PC-3 (cell line): ENCODE data around the gene C1S. TPM values are rescaled to one million over a fixed set of nuclear protein-coding genes. Genes with fewer than 3 reads are reported as not detected.

Experiments used
- ATAC-seq: fragments of 200-7000 bp; cut with Tn5 transposase; 2 replicates; pipeline ENCODE4 v1.9.1; 2020; ENCODE audit warnings: mild to moderate bottlenecking, moderate library complexity
- BruUV-seq: library from RNA; stranded (reverse); fragments of 400-500 nt; replicated peaks from 2 replicates; lab custom pipeline; 2021; lab: Mats Ljungman, UMichigan
- CTCF ChIA-PET: fragments of 300-600 bp; sonication (Branson Sonifier 250); formaldehyde crosslinking; loops from one replicate; lab custom pipeline; 2022; ENCODE audit warnings: antibody characterized with exemption; lab: Charles Lee
- POLR2A ChIA-PET: fragments of 300-600 bp; sonication (Branson Sonifier 250); formaldehyde crosslinking; loops from one replicate; lab custom pipeline; 2022; ENCODE audit warnings: antibody characterized with exemption; ENCODE audit not compliant: unreplicated experiment; lab: Charles Lee
- DNase-seq: peaks from one replicate; pipeline ENCODE4 v3.0.0-alpha.2; 2015
- H2AFZ ChIP-seq: fragments of 300-600 bp; sonication (generic); 2 replicates; pipeline ENCODE4 v1.6.0; 2016; ENCODE audit warnings: antibody characterized with exemption, low read length
- H3F3A ChIP-seq: fragments of 300-600 bp; sonication (generic); one replicate; pipeline ENCODE4 v1.6.0; 2017; ENCODE audit warnings: antibody characterized with exemption, low read length, control low read depth, mild to moderate bottlenecking; ENCODE audit not compliant: unreplicated experiment
- H3K27ac ChIP-seq: fragments of 300-600 bp; sonication (generic); 2 replicates; pipeline ENCODE4 v1.5.1; 2016; ENCODE audit warnings: mild to moderate bottlenecking, low read length
- H3K27me3 ChIP-seq: fragments of 300-600 bp; sonication (generic); 2 replicates; pipeline ENCODE4 v1.6.1; 2016; ENCODE audit warnings: low read length, mixed read lengths
- H3K36me3 ChIP-seq: fragments of 300-600 bp; sonication (generic); 2 replicates; pipeline ENCODE4 v1.6.1; 2016; ENCODE audit warnings: low read depth, mixed run types, low read length, mixed read lengths
- H3K4me1 ChIP-seq: fragments of 300-600 bp; sonication (generic); 2 replicates; pipeline ENCODE4 v1.5.1; 2016; ENCODE audit warnings: low read length; ENCODE audit not compliant: insufficient read depth
- H3K4me2 ChIP-seq: fragments of 300-600 bp; sonication (generic); 2 replicates; pipeline ENCODE4 v1.6.0; 2016; ENCODE audit warnings: low read length
- H3K4me3 ChIP-seq: fragments of 300-600 bp; sonication (generic); 2 replicates; pipeline ENCODE4 v1.5.1; 2016; ENCODE audit warnings: mild to moderate bottlenecking, low read length, mixed read lengths
- H3K79me2 ChIP-seq: fragments of 300-600 bp; sonication (generic); 2 replicates; pipeline ENCODE4 v1.6.1; 2017; ENCODE audit warnings: low read length, mixed read lengths
- H3K9ac ChIP-seq: fragments of 300-600 bp; sonication (generic); 2 replicates; pipeline ENCODE4 v1.6.0; 2016; ENCODE audit warnings: mild to moderate bottlenecking, low read length
- H3K9me2 ChIP-seq: fragments of 300-600 bp; sonication (generic); replicated peaks from 2 replicates; pipeline ENCODE4 v1.6.1; 2016; ENCODE audit warnings: mixed run types, low read length, mixed read lengths
- H3K9me3 ChIP-seq: fragments of 300-600 bp; sonication (generic); 2 replicates; pipeline ENCODE4 v1.6.1; 2016; ENCODE audit warnings: low read length, mixed read lengths
- H4K20me1 ChIP-seq: fragments of 300-600 bp; sonication (generic); 2 replicates; pipeline ENCODE4 v1.6.1; 2016; ENCODE audit warnings: low read length, mixed read lengths
- EZH2 ChIP-seq: fragments of 300-600 bp; sonication (generic); IDR thresholded peaks from one replicate; pipeline ENCODE4 v1.6.1; 2017; ENCODE audit warnings: antibody characterized with exemption, mild to moderate bottlenecking, low read length; ENCODE audit not compliant: unreplicated experiment
- EZH2phosphoT487 ChIP-seq: fragments of 300-600 bp; sonication (generic); IDR thresholded peaks from 2 replicates; pipeline ENCODE4 v1.6.1; 2018; ENCODE audit warnings: mild to moderate bottlenecking, antibody characterized with exemption, low read length, borderline replicate concordance
- intact Hi-C: fragments of 100-400 bp; cut with micrococcal nuclease; formaldehyde crosslinking; loops from 2 replicates; pipeline ENCODE4 v1.9.0; 2023
- total RNA-seq: library from RNA; depleted of rRNA; stranded (reverse); fragments of >200 nt; gene quantifications from 2 replicates; pipeline ENCODE4 v1.2.3, GENCODE V29; 2014; rRNA removed
- TF ChIP-seq, protein P1 (sequence below): fragments of 300-600 bp; sonication (generic); conservative IDR thresholded peaks from 2 replicates; pipeline ENCODE4 v1.5.1; 2017; ENCODE audit warnings: antibody characterized with exemption, low read depth, mild to moderate bottlenecking, low read length

C1S gene
- total RNA-seq, 1 experiment from 2014 or later = 2.9 TPM

DNA sequence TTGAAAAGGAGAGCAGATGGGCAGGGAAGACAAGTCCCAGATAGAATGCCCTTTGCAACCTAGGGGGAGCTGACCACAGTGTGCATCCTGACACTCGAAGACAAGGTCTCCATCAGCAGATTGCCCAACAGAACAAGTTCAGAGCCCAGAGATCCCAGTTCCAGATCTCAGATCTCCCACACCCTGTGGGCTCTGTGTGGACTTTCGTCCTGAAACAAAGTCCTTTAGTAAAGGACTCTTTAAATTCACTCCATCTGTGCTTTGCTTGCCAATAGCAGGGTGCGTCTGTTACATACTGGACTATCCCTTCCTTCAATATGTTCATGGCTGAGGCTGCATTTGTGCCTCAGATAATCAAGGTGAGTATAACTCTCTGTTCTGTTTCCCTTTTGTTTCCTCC is 57.2 kb downstream of the C1S start:
- intact Hi-C loops = no loop called here

DNA sequence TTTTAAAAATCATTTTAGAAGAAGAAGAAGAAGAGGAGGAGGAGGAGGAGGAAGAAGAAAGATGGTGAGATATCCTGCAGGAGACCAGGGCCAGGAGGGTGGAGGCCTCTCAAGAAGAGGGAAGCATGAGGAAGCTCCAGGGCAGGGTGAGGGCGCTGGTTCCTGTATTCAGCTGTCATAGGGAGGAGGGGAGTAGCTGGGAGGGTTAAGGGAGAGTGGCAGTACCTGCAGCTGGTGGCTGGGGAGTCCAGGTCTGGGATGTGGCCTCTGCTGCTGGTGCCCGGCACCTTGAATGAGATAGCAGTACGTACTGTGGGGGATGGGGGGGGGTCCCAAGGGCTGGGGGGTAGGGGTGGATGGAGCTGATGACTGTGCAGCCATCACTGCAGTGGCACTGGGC is 58.4 kb downstream of the C1S start:
- ATAC-seq (no peak), DNase-seq (no peak)
- no TSS peak for BruUV-seq
- Histone ChIP-seq H3K4me1 (no peaks in the 10 kb centered on the region), H3F3A (no peaks in the 10 kb centered on the region), H3K27me3 (no peaks in the 10 kb centered on the region), H3K4me3 (no peak overlapping the region), H3K4me2 (no peak overlapping the region), H3K9ac (no peak overlapping the region), H3K9me3 (no peaks in the 10 kb centered on the region), H3K27ac (no peak overlapping the region), H3K9me2 (no peaks in the 10 kb centered on the region), H3K36me3 (no peaks in the 10 kb centered on the region), H3K79me2 (no peaks in the 10 kb centered on the region), H4K20me1 (no peaks in the 10 kb centered on the region), H2AFZ (no peak overlapping the region)
- ChIA-PET CTCF (no interaction called here), POLR2A (no interaction called here)
- TF ChIP-seq, protein P1, sequence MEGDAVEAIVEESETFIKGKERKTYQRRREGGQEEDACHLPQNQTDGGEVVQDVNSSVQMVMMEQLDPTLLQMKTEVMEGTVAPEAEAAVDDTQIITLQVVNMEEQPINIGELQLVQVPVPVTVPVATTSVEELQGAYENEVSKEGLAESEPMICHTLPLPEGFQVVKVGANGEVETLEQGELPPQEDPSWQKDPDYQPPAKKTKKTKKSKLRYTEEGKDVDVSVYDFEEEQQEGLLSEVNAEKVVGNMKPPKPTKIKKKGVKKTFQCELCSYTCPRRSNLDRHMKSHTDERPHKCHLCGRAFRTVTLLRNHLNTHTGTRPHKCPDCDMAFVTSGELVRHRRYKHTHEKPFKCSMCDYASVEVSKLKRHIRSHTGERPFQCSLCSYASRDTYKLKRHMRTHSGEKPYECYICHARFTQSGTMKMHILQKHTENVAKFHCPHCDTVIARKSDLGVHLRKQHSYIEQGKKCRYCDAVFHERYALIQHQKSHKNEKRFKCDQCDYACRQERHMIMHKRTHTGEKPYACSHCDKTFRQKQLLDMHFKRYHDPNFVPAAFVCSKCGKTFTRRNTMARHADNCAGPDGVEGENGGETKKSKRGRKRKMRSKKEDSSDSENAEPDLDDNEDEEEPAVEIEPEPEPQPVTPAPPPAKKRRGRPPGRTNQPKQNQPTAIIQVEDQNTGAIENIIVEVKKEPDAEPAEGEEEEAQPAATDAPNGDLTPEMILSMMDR = no peak
- TF ChIP-seq EZH2phosphoT487 (no peak), EZH2 (no peak)
- intact Hi-C loops = no loop called here

More for the DNA sequence above, 57.2 kb downstream of the C1S start:
- H3K4me3 ChIP-seq = no peak overlapping the region
- H3K9ac ChIP-seq = no peak overlapping the region
- ChIA-PET CTCF (no interaction called here), POLR2A (no interaction called here)
- ATAC-seq (no peak), DNase-seq (no peak)
- H3K4me2 ChIP-seq = no peak overlapping the region
- H2AFZ ChIP-seq = no peak overlapping the region
- no peaks in the 10 kb centered on the region for H3K9me2 ChIP-seq
- no peaks in the 10 kb centered on the region for H3K4me1 ChIP-seq
- H3F3A ChIP-seq = no peaks in the 10 kb centered on the region
- no peak overlapping the region for H3K27ac ChIP-seq
- no peaks in the 10 kb centered on the region for H3K79me2 ChIP-seq
- H4K20me1 ChIP-seq = no peaks in the 10 kb centered on the region
- no peaks in the 10 kb centered on the region for H3K36me3 ChIP-seq
- TF ChIP-seq EZH2 (no peak), EZH2phosphoT487 (no peak)
- TF ChIP-seq, protein P1 = no peak
- no peaks in the 10 kb centered on the region for H3K9me3 ChIP-seq
- H3K27me3 ChIP-seq = no peaks in the 10 kb centered on the region
- no TSS peak for BruUV-seq

DNA sequence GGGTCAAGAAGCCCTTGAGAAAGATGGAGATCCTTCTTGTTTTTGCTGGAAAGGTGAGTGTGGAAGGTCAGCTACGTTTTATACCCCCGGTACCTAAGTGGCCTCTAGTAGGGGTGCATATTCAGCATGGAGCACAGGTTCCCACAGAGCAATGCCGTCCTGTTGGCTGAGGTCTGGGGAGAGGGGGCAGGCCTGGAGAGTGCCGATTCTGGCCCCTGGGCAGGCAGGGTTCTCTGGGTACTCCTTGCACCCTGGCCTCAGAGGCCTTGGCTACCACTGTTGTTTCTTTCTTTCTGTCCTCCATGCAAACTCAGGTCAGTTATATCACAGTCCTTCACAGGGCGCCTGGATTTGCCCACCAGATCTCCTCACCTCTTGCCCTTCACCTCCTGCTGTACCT is 59.6 kb downstream of the C1S start:
- no peaks in the 10 kb centered on the region for H3K36me3 ChIP-seq
- H3K9ac ChIP-seq = no peak overlapping the region
- H3K4me1 ChIP-seq = no peaks in the 10 kb centered on the region
- H4K20me1 ChIP-seq = no peaks in the 10 kb centered on the region
- no peak for ATAC-seq
- BruUV-seq = no TSS peak
- no peak overlapping the region for H2AFZ ChIP-seq
- CTCF ChIA-PET = no interaction called here
- no peaks in the 10 kb centered on the region for H3K9me3 ChIP-seq
- no peak overlapping the region for H3K4me2 ChIP-seq
- DNase-seq = no peak
- H3K79me2 ChIP-seq = no peaks in the 10 kb centered on the region
- H3F3A ChIP-seq = no peaks in the 10 kb centered on the region
- intact Hi-C loops = no loop called here
- H3K27ac ChIP-seq = no peak overlapping the region
- TF ChIP-seq, protein P1 = no peak
- TF ChIP-seq EZH2 (no peak), EZH2phosphoT487 (no peak)
- H3K27me3 ChIP-seq = no peaks in the 10 kb centered on the region
- POLR2A ChIA-PET = no interaction called here
- no peak overlapping the region for H3K4me3 ChIP-seq
- no peaks in the 10 kb centered on the region for H3K9me2 ChIP-seq

Other genes with a start within 250 kb of the C1S start
- not detected in 2 replicates for gene GPR162, start 238.9 kb upstream of the C1S start, total RNA-seq
- 9.3 and 24.4 TPM in 2 replicates for gene P3H3, start 232.3 kb upstream of the C1S start, total RNA-seq
- 1.8 TPM in 1 of 2 replicates, not detected in the other for gene GNB3, start 219.8 kb upstream of the C1S start, total RNA-seq
- 52.1 and 92.0 TPM in 2 replicates for gene CDCA3, start 209.4 kb upstream of the C1S start, total RNA-seq
- gene USP5, start 208.6 kb upstream of the C1S start, total RNA-seq = 107 and 113 TPM in 2 replicates
- 1,259 and 1,708 TPM in 2 replicates for gene TPI1, start 193.2 kb upstream of the C1S start, total RNA-seq
- 8.4 and 9.2 TPM in 2 replicates for gene SPSB2, start 187.4 kb upstream of the C1S start, total RNA-seq
- gene LRRC23, start 155.9 kb upstream of the C1S start, total RNA-seq = 5.1 and 13.6 TPM in 2 replicates
- 30.2 and 35.2 TPM in 2 replicates for gene ENO2, start 146.1 kb upstream of the C1S start, total RNA-seq
- 11.6 and 41.5 TPM in 2 replicates for gene ATN1, start 132.8 kb upstream of the C1S start, total RNA-seq
- gene RNU7-1, start 116.9 kb upstream of the C1S start, total RNA-seq = not detected in 2 replicates
- 125 and 130 TPM in 2 replicates for gene C12orf57, start 116.7 kb upstream of the C1S start, total RNA-seq
- 22.5 and 28.4 TPM in 2 replicates for gene PTPN6, start 109.4 kb upstream of the C1S start, total RNA-seq
- 353 and 376 TPM in 2 replicates for gene PHB2, start 90.1 kb upstream of the C1S start, total RNA-seq
- gene EMG1, start 89.8 kb upstream of the C1S start, total RNA-seq = 40.7 and 44.3 TPM in 2 replicates
- gene LPCAT3, start 42.2 kb upstream of the C1S start, total RNA-seq = 16.3 and 21.5 TPM in 2 replicates
- gene C1R, start 31.7 kb downstream of the C1S start, total RNA-seq = 4.4 and 9.6 TPM in 2 replicates
- gene C1RL, start 48.5 kb downstream of the C1S start, total RNA-seq = 8.2 and 8.9 TPM in 2 replicates
- gene RBP5, start 68.2 kb downstream of the C1S start, total RNA-seq = not detected in 2 replicates
- 10.9 and 14.2 TPM in 2 replicates for gene CLSTN3, start 69.7 kb downstream of the C1S start, total RNA-seq
- 19.4 and 20.0 TPM in 2 replicates for gene PEX5, start 129.0 kb downstream of the C1S start, total RNA-seq
- not detected in 2 replicates for gene ACSM4, start 243.4 kb downstream of the C1S start, total RNA-seq